ENCODE measurements around the gene C4orf46. TPM values are rescaled to one million over a fixed set of nuclear protein-coding genes. Genes with fewer than 3 reads are reported as not detected.

C4orf46 gene
- total RNA-seq, 1 donor, result 12.3 TPM

DNA sequence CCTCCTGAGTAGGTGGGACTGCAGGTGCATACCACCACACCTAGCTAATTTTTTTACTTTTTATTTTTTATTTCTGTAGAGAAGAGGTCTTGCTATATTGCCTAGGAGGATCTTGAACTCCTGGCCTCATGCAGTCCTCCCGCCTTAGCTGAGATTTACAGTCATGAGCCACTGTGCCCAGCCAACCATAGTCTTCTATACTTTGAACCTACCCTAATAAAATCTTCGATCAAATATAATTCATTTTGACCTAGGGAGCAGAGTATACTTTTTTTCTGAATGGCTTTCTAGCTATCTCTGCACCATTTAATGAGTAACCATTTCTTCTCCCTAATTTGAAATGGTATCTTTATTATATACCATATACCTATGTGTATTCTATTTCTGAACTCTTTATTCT, 7.1 kb upstream of the C4orf46 start:
- no peak for DNase-seq (ENCODE audit: insufficient read length, low spot score, missing footprints)
- Histone ChIP-seq H4K20me1 (ENCODE audit: insufficient read depth, low read length) (no peaks in the 10 kb centered on the region), H3K9me3 (ENCODE audit: low read depth, low read length) (no peaks in the 10 kb centered on the region), H2AFZ (ENCODE audit: low read length) (no peak overlapping the region), H3K79me2 (ENCODE audit: insufficient read depth, low read length) (peaks cover 6% of the 10 kb centered on the region), H3K4me1 (ENCODE audit: insufficient read depth, low read length) (no peaks in the 10 kb centered on the region), H3K27ac (ENCODE audit: low read depth, low read length) (no peak overlapping the region), H3K4me2 (ENCODE audit: insufficient read depth, low read length) (no peak overlapping the region), H3K27me3 (ENCODE audit: insufficient read depth, low read length) (no peaks in the 10 kb centered on the region), H3K4me3 (ENCODE audit: insufficient read depth, low read length) (no peak overlapping the region), H3K36me3 (ENCODE audit: insufficient read depth, low read length) (no peaks in the 10 kb centered on the region)
- TF ChIP-seq, protein P1, sequence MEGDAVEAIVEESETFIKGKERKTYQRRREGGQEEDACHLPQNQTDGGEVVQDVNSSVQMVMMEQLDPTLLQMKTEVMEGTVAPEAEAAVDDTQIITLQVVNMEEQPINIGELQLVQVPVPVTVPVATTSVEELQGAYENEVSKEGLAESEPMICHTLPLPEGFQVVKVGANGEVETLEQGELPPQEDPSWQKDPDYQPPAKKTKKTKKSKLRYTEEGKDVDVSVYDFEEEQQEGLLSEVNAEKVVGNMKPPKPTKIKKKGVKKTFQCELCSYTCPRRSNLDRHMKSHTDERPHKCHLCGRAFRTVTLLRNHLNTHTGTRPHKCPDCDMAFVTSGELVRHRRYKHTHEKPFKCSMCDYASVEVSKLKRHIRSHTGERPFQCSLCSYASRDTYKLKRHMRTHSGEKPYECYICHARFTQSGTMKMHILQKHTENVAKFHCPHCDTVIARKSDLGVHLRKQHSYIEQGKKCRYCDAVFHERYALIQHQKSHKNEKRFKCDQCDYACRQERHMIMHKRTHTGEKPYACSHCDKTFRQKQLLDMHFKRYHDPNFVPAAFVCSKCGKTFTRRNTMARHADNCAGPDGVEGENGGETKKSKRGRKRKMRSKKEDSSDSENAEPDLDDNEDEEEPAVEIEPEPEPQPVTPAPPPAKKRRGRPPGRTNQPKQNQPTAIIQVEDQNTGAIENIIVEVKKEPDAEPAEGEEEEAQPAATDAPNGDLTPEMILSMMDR (IDR thresholded peaks at IDR 0.05; ENCODE audit: extremely low read depth, low read depth, low read length), result no peak

DNA sequence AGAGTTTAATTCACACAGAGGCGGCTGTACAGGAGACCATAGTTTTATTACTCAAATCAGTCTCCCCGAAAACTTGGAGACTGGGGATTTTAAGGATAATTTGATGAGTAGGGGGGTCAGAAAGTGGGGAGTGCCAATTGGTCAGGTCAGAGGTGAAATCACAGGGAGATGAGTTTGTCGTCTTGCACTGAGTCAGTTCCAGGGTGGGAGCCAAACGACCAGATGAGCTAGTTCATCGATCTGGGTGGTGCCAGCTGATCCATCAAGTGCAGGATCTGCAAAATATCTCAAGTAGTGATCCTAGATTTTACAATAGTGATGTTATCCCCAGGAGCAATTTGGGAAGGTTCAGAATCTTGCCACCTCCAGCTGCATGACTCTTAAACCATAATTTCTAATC, 4.4 kb upstream of the C4orf46 start:
- Histone ChIP-seq H3K27me3 (ENCODE audit: insufficient read depth, low read length) (no peaks in the 10 kb centered on the region), H3K36me3 (ENCODE audit: insufficient read depth, low read length) (no peaks in the 10 kb centered on the region), H3K9me3 (ENCODE audit: low read depth, low read length) (no peaks in the 10 kb centered on the region), H3K4me1 (ENCODE audit: insufficient read depth, low read length) (peaks cover 4% of the 10 kb centered on the region), H3K4me2 (ENCODE audit: insufficient read depth, low read length) (no peak overlapping the region), H3K4me3 (ENCODE audit: insufficient read depth, low read length) (no peak overlapping the region), H3K79me2 (ENCODE audit: insufficient read depth, low read length) (peaks cover 15% of the 10 kb centered on the region), H4K20me1 (ENCODE audit: insufficient read depth, low read length) (no peaks in the 10 kb centered on the region), H2AFZ (ENCODE audit: low read length) (no peak overlapping the region), H3K27ac (ENCODE audit: low read depth, low read length) (no peak overlapping the region)
- no peak for DNase-seq (ENCODE audit: insufficient read length, low spot score, missing footprints)
- TF ChIP-seq, protein P1 (IDR thresholded peaks at IDR 0.05; ENCODE audit: extremely low read depth, low read depth, low read length), result no peak

DNA sequence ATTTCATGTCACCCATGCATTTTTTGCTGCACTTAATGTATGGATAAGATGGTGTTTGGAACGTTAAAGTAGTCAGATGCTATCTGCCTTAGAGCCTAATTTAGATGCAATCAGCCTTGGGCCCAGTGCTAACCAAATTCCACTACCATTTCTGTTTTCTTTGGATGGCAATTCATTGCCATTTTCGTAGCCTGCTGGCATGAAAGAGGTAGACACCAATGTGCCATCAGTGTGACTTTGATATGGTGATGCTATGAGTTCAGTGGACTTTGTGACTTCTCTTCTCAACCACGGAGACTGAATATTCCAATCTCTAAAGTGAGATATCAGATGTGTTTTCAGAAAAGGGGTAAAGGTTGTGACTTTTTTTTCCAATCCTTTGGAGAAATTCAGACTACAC, 1.9 kb upstream of the C4orf46 start:
- TF ChIP-seq, protein P1 (IDR thresholded peaks at IDR 0.05; ENCODE audit: extremely low read depth, low read depth, low read length), result no peak
- Histone ChIP-seq H3K9me3 (ENCODE audit: low read depth, low read length) (no peaks in the 10 kb centered on the region), H4K20me1 (ENCODE audit: insufficient read depth, low read length) (no peaks in the 10 kb centered on the region), H3K79me2 (ENCODE audit: insufficient read depth, low read length) (peaks cover 36% of the 10 kb centered on the region), H3K4me2 (ENCODE audit: insufficient read depth, low read length) (no peak overlapping the region), H3K36me3 (ENCODE audit: insufficient read depth, low read length) (no peaks in the 10 kb centered on the region), H2AFZ (ENCODE audit: low read length) (no peak overlapping the region), H3K27ac (ENCODE audit: low read depth, low read length) (no peak overlapping the region), H3K27me3 (ENCODE audit: insufficient read depth, low read length) (no peaks in the 10 kb centered on the region), H3K4me1 (ENCODE audit: insufficient read depth, low read length) (peaks cover 11% of the 10 kb centered on the region), H3K4me3 (ENCODE audit: insufficient read depth, low read length) (no peak overlapping the region)
- DNase-seq (ENCODE audit: insufficient read length, low spot score, missing footprints), result peak; percentile 26

DNA sequence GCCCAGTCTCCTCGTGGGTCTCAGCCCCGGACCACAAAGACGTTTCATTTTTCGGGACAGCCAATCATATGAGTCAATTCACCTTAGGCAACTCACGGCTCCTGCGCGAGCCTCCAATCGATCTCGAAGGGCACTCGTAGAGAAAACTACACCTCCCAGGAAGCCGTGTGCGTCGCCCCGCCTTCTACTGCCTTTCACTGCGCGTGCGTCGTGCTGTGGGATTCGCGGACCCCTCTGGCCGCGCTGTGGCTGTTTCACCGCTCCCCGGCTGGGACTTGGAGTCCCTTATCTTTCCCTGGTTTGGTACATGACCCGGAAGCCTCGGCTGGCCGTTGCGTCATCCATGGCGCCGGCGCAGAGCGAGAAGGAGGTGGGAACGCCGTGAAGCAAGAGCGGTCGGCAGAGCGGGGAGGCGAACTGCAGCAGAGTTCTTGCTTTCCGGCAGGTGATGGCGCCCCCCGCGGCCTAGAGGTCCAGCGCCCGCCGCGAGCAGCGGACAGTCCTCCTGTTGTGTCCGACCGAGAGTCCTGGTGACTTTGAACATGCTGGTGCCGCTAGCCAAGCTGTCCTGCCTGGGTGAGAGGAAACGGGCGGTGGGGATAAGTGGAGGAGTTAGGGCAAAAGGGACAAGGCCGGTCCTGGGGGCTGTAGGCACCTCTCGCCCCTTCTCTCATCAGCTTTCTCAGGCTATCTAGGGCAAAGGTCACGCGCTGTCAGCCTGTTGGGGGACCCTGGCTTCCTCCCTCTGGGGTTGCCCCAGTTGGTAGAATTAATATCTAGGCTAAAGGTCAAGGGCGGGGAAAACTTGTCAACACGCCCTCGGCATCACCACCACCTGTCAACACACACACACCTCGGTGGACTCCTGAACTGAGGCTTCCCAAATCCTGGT, 474 bp upstream of the C4orf46 start, which contains the start of gene ETFDH:
Gene ETFDH (plus strand): TSS at position 382 of the 892 bp plus-strand sequence. CDS start 161 bp downstream, at position 543.
- H4K20me1 ChIP-seq (ENCODE audit: insufficient read depth, low read length), result no peaks in the 10 kb centered on the region
- no peaks in the 10 kb centered on the region for H3K9me3 ChIP-seq (ENCODE audit: low read depth, low read length)
- peak within 1 kb of the TSS; percentile 81 for H3K27ac ChIP-seq (ENCODE audit: low read depth, low read length)
- H3K4me3 ChIP-seq (ENCODE audit: insufficient read depth, low read length), result peak within 1 kb of the TSS; percentile 95
- peaks cover 11% of the 10 kb centered on the region for H3K4me1 ChIP-seq (ENCODE audit: insufficient read depth, low read length)
- H3K27me3 ChIP-seq (ENCODE audit: insufficient read depth, low read length), result no peaks in the 10 kb centered on the region
- TF ChIP-seq, protein P1 (IDR thresholded peaks at IDR 0.05; ENCODE audit: extremely low read depth, low read depth, low read length), result peak; percentile 65
- peaks cover 41% of the 10 kb centered on the region for H3K79me2 ChIP-seq (ENCODE audit: insufficient read depth, low read length)
- no peaks in the 10 kb centered on the region for H3K36me3 ChIP-seq (ENCODE audit: insufficient read depth, low read length)
- peak within 1 kb of the TSS; percentile 99 for H2AFZ ChIP-seq (ENCODE audit: low read length)
- DNase-seq (ENCODE audit: insufficient read length, low spot score, missing footprints), result peak; percentile 97
- H3K4me2 ChIP-seq (ENCODE audit: insufficient read depth, low read length), result peak within 1 kb of the TSS; percentile 98

All from osteoblast (primary cell).